Measurements from ENCODE around the gene SCAMP2.
A peak's percentile ranks its signal among the peaks of the same experiment; 100 is the strongest.

Gene SCAMP2

GRCh38 chr15:74857671-74858368 is 15.3 kb downstream of the SCAMP2 start:
- DNase-seq = no peak

- no peak for DNase-seq
Observed at GRCh38 chr15:74857082-74857655, 16.0 kb downstream of the SCAMP2 start.

DNA sequence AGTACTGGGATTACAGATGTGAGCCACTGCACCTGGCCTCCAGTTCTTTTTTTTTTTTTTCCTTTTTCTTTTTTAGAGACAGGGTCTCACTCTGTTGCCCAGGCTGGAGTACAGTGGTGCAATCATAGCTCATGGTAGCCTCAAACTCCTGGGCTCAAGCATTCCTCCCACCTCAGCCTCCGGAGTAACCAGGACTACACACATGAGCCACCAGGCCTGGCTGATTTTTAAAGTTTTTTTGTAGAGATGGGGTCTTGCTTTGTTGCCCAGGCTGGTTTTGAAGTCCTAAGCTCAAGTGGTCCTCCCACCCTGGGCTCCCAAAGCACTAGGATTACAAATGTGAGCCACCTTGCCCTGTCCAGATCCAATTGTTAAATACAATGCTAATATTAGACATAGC is 16.6 kb downstream of the SCAMP2 start:
- DNase-seq = no peak

- DNase-seq = no peak
Observed at GRCh38 chr15:74855857-74856256, 17.3 kb downstream of the SCAMP2 start.

GRCh38 chr15:74854453-74855022 is 18.6 kb downstream of the SCAMP2 start:
- no peak for DNase-seq

DNA sequence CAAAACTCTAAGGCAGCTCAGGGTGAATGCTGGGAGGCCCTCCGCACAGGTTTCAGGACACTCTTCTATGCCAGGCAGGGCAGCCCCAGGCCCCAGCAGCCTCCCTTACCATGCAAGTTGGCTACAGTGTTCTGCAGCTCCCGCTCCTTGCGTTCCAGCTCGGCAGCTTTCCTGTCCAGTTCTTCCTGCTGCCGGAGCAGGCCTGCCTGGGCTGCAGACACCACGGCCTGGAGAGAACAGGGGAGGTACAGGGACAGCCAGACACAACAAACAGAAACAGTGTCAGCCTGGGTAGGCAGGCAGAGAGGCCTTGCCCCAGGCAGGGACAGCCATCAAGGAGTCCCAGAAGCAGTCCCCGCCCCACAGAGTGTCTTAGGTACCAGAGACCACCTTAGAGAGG is 21.2 kb downstream of the SCAMP2 start:
- no peak for DNase-seq

DNA sequence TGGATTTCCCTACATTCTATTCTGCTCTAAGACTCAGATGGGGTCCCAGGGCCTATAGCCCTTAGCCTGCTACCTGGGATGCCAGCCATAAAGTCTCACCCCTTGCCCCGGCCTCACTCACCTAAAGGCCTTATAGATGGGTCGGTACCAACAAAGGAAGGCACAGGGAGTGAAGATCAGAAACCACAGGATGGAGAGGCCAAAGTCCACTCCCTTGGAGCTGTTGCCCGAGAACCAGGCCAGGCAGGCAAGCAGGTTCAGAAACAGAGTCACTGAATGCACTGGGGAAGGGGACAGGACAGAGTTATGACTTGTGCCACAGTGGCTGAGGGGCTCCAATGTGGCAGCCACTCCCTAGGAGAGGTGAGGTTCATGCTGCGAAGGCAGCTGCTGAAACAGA is 22.8 kb downstream of the SCAMP2 start:
- no peak for DNase-seq

DNA sequence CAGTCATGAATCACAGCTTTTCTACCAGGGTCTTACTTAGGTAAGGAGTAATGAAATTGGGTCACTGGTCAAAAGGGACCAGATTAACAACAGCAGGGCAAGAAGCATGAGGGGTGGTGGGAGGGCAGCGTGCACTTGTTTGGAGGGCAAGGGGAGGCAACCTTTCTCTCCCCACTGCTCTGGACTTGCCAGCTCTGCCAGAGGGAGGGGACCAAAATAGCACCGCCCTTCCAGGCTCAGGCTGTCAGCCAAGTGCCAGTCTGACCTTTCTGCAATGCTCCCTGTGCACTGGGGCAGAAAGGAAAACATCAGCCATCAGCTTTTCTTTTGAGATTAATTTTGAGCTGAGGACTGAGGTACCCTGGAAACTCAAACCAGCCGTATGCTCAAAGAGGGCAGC is 25.7 kb downstream of the SCAMP2 start:
- no peak for DNase-seq

GRCh38 chr15:74845581-74845980 is 27.6 kb downstream of the SCAMP2 start:
- DNase-seq = no peak

- peak; percentile 62 for DNase-seq
Observed at GRCh38 chr15:74845208-74845568, 28.0 kb downstream of the SCAMP2 start.

DNA sequence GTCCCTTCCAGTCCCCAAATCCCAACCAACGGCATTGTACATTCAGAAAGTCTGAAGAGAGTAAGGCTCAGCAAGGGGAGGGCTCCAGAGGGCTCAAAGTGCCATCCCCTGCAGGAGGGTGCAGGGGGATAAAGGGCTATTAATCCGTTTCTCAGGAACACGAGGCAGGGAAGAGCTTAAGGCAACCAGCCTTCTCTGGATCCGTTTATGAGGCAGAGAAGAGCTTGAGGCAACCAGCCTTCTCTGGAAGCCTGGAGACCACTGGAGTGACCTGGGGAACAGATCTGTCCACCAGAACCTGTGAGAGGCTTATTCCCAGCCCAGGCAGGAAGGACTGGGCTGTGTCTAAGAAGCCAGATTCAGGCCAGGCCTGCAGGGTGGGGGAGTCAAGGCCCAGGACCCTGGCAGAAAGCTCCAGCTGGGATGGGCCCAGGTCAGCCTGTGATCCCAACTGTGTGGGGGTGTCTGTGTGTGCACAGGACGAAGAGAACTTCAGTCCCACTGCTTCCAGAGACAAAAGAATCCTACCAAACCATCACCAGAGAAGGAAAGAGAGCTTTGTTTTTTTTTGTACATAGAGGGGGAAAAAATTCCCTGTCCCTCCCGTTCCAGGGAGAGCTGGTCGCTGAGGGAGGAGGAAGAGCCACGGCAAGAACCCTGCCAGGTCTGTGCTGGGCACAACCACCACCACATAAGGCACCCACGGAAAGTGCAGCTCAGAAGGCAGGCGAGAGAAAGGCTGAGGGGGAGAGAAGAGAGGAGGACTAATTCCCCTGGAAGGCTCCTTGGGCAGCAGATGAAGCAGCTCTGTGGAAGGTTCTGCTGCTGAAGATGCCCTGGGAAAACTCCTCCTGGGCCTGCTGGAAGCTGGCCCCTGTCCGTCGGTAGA is 28.6 kb downstream of the SCAMP2 start:
- DNase-seq = no peak

DNA sequence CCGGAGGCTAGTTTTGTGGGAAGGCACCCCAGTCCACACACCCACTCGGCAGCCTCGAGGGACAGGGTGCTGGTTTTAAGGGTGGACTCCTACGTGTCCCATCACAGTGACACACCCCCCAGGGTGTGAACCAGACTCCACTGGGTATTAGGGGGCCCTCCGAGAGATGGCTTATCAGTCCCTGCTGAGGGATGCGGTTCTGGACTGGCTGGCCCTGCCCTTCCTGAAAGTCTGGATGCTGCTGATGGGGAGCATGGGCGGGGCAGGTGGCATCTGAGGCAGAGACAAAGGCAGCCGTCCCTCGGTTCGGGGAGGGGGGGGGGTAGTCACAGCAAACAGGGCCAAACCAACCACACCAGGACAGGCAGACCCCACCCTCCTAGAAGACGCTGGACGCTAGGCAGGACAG is 29.3 kb downstream of the SCAMP2 start:
- DNase-seq = no peak

GRCh38 chr15:74843445-74843828 is 29.7 kb downstream of the SCAMP2 start:
- no peak for DNase-seq

- DNase-seq = peak; percentile 94
Observed at GRCh38 chr15:74842581-74843444, 30.4 kb downstream of the SCAMP2 start, which contains the start of gene ULK3. Gene ULK3 (minus strand): TSS chr15:74843156. CDS start chr15:74843105, 51 bp downstream.

GRCh38 chr15:74841891-74842373 is 31.2 kb downstream of the SCAMP2 start:
- no peak for DNase-seq

DNA sequence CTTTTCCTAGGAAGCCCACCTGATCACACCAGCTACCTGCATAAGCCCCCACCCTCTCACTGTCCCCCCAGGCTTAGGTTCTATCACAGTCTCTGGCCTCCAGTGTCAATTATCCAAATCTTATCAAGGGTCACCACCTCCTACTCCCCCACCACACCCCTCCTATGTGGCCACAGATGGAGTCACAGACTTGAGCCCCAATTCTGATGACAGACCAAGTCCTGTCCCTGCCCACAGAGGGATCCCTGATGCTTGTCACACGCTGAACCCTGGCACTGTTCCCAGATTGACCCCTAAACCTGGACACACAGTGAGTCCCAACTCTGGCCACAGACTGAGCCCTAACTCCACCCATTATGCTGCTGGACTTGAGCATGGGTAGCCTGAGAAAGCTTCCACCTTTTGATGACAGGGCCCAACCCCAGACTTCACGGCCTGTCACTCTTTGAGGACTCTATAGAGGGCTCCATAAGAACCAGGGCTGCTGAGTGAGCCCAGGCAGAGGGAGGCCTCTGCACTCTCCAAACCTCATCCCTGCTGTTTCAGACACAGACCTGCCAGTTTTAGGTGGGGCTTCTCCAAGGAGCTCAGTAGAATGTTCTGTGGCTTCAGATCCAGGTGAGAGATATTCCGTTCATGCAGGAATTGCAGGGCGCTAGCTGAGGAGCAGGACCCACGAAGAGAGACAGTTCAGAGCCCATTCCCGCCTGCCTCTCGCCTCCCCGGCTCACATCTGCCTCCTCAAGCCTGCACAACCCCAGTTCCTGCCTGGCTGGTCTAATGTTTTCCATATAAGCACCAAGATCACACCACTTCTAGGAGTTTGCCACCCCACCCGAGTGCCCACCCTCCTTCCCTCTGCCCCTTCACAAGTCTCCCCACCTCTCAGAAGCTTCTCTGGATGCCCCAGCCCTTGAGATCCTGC is 32.1 kb downstream of the SCAMP2 start:
- DNase-seq = no peak

GRCh38 chr15:74839526-74840395 is 33.4 kb downstream of the SCAMP2 start:
- DNase-seq = no peak

DNA sequence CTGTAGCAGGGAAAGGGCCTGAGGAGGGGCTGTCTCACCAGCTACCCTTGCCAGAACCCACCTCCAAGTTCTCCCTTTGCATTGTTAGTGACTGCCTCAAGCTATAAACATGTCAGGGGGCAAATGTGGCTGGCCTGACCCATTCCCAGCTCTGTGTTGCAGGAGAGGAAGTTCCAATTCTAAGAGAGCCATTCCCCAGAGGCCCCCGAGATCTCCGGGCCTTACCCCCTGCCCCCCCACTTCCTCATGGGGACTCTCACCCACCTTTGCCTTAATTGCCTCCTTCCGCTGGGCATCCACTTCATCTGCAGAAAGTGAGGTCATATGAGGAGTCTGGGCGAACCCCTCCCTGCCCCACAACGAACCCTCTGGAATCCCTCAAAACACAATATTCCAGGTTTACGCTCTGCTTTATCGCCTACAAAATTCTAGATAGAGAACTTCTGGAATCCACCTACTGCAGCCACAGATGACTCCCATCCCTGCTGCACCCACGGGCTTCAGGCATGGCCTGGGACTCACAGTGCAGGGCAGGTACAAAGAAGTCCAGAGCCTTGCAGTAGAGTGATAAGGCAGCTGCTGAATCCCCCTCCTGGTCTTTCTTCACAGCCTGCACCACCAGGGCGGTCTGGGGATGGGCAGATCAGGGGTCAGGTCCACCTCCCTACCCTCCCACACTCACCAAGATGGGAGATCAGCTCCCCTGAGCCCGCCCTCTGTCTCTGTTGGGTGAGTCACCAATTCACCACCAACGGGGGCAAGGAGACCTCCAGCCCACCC is 34.2 kb downstream of the SCAMP2 start:
- DNase-seq = no peak

GRCh38 chr15:74838137-74838516 is 35.0 kb downstream of the SCAMP2 start:
- no peak for DNase-seq
